Neural crest cell (in vitro differentiated cells): ENCODE data around the gene BACE2. TPM values are rescaled to one million over a fixed set of nuclear protein-coding genes. Genes with fewer than 3 reads are reported as not detected.

Experiments
- DNase-seq: peaks from one replicate; pipeline ENCODE4 v3.0.0; 2021; ENCODE audit warnings: low read depth, mixed read lengths, low spot score
- H3K27ac Mint-ChIP-seq: one replicate; pipeline ENCODE4 v1.8.0; 2021; ENCODE audit warnings: mild to moderate bottlenecking, mixed read lengths; ENCODE audit not compliant: unreplicated experiment
- H3K27me3 Mint-ChIP-seq: 2 replicates; pipeline ENCODE4 v1.8.0; 2021; ENCODE audit warnings: low read depth, mild to moderate bottlenecking, mixed read lengths
- H3K36me3 Mint-ChIP-seq: 2 replicates; pipeline ENCODE4 v1.8.0; 2021; ENCODE audit warnings: low read depth, mild to moderate bottlenecking, mixed read lengths
- H3K4me1 Mint-ChIP-seq: 2 replicates; pipeline ENCODE4 v1.8.0; 2021; ENCODE audit warnings: mixed read lengths
- H3K4me3 Mint-ChIP-seq: one replicate; pipeline ENCODE4 v1.8.0; 2021; ENCODE audit warnings: mild to moderate bottlenecking, mixed read lengths
- H3K9me3 Mint-ChIP-seq: 2 replicates; pipeline ENCODE4 v1.8.0; 2021; ENCODE audit warnings: mixed read lengths
- total RNA-seq: library from RNA; stranded (reverse); gene quantifications from 2 replicates; pipeline ENCODE4 v1.2.1, GENCODE V29; 2021
- TF ChIP-seq, protein P1 (sequence below): fragments of 200-600 bp; sonication (generic); conservative IDR thresholded peaks from 2 replicates; pipeline ENCODE4 v1.5.0; 2021; ENCODE audit warnings: antibody characterized with exemption, mild to moderate bottlenecking

Gene BACE2
- total RNA-seq, 1 donor from 2014 or later, result 16.9 TPM

DNA sequence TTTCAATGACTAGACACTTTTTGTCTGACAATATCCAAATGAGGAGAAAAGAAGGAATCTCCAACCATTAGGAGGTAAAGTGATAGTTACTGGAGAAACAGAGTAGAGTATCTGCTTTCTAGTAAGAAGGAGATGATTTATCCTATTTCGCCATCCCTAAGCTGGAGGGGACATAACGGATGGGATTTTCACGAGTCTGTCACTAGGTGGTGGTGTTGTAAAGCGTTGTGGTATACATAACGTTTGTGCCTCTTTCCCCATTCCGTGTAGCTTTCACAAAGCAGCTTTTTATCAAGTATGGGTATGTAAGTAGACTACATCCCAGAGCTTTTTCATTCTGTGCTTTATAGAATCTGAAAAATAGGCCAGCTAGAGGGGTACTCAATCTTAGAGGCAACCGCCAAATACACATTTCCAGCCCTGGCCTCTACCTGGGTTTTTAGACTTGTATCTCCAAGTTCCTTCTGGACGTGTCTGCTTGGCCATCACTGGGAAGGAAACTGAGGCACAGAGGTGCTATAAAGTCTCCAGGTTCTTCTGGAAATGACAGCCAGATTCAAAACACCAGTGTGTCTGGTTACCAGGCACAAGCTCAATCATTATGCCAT, 115.4 kb downstream of the BACE2 start:
- DNase-seq, result peak; percentile 33
- no peak overlapping the region for H3K4me3 Mint-ChIP-seq
- no peaks in the 10 kb centered on the region for H3K36me3 Mint-ChIP-seq
- no peaks in the 10 kb centered on the region for H3K9me3 Mint-ChIP-seq
- peaks cover 7% of the 10 kb centered on the region for H3K4me1 Mint-ChIP-seq
- H3K27ac Mint-ChIP-seq, result no peak overlapping the region
- H3K27me3 Mint-ChIP-seq, result peaks cover 7% of the 10 kb centered on the region
- TF ChIP-seq, protein P1, sequence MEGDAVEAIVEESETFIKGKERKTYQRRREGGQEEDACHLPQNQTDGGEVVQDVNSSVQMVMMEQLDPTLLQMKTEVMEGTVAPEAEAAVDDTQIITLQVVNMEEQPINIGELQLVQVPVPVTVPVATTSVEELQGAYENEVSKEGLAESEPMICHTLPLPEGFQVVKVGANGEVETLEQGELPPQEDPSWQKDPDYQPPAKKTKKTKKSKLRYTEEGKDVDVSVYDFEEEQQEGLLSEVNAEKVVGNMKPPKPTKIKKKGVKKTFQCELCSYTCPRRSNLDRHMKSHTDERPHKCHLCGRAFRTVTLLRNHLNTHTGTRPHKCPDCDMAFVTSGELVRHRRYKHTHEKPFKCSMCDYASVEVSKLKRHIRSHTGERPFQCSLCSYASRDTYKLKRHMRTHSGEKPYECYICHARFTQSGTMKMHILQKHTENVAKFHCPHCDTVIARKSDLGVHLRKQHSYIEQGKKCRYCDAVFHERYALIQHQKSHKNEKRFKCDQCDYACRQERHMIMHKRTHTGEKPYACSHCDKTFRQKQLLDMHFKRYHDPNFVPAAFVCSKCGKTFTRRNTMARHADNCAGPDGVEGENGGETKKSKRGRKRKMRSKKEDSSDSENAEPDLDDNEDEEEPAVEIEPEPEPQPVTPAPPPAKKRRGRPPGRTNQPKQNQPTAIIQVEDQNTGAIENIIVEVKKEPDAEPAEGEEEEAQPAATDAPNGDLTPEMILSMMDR, result peak; percentile 91

DNA sequence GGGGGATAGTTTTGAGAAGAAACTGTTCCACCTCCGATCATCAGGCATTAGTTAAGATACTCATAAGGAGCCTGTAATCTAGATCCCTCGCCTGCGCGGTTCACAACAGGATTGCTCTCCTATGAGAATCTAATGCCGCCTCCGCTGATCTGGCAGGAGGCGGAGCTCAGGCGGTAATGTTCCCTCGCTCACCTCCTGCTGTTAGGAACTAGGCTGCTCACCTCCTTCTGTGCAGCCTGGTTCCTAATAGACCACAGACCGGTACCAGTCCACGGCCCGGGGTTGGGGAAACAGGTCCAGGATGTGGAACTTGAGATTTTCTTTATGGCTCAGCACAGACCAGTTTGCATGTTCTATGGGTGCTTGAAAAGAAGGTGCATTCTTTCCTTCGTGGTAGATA, 121.5 kb downstream of the BACE2 start:
- H3K36me3 Mint-ChIP-seq, result peaks cover 3% of the 10 kb centered on the region
- no peak for DNase-seq
- peaks cover 4% of the 10 kb centered on the region for H3K4me1 Mint-ChIP-seq
- peaks cover 24% of the 10 kb centered on the region for H3K27me3 Mint-ChIP-seq
- H3K27ac Mint-ChIP-seq, result no peak overlapping the region
- TF ChIP-seq, protein P1, result no peak
- H3K4me3 Mint-ChIP-seq, result no peak overlapping the region
- H3K9me3 Mint-ChIP-seq, result peaks cover 11% of the 10 kb centered on the region

DNA sequence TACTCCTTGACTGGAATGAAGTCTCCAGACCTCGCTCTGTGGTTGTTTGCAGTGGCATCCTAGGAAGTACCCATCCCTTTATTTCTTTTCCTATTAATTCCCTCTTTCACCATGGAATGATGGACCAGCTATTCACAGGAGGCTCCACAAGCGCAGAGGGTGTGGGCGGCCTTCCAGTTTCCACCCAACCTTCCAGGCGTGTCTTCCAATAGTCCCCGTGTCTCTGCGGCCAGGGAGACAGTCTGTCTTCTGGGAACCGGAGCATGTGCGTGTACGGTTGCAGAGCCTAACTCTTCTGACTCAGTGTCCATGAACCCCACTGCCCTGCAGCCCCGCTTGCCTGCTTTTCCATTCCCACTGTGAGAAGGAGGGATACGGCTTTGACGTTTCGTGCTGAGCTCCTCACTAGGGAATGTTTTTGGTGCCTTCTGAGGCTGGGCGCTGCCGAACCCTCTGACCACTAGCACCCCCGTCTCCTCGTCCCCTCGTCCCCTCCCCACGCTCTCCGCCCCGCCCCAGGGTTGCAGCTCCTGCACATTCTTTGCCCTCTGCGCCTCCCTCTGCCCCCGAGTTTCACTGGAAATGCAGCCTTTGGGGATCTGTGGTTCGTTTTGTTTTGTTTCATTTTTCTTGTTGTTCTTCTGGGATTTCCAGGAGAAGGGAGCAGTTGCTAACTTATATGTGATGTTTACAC, 122.3 kb downstream of the BACE2 start:
- Mint-ChIP-seq H3K36me3 (peaks cover 3% of the 10 kb centered on the region), H3K27ac (no peak overlapping the region), H3K4me1 (no peaks in the 10 kb centered on the region), H3K4me3 (no peak overlapping the region), H3K9me3 (peaks cover 11% of the 10 kb centered on the region), H3K27me3 (peaks cover 24% of the 10 kb centered on the region)
- no peak for DNase-seq
- TF ChIP-seq, protein P1, result no peak

DNA sequence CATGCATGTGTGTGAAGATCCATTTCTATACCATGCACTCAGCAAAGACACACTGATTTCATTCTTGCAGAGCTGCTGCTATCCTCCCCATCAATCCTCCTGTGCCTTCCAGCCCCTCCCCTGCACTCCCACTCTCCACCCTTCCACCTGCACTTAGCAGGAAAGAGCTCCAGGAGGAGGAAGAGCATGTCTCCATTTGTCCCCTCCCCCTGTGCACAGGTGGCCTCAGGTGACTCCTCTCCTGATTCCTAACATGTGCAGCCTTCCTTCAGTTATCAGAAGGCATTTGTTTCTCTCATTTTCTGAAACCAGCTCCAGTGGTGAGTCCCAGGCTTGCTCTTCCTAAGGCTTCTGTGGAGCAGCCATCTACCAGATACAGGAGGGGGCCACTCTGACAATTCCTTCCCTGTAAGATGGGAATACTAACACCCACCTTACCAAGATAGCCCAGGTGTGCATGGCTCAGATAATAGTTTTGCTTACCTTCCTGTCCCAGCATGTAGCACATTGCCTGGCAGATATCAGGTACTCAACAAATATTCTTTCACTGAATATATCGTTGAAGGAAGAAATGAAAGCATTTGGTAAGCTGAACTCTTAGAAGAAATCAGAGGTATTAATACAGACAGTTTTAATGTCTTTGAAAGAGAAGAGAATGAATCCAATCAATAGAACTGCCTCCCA, 126.7 kb downstream of the BACE2 start:
- no peak overlapping the region for H3K27ac Mint-ChIP-seq
- no peaks in the 10 kb centered on the region for H3K4me1 Mint-ChIP-seq
- H3K9me3 Mint-ChIP-seq, result peaks cover 19% of the 10 kb centered on the region
- H3K27me3 Mint-ChIP-seq, result peaks cover 15% of the 10 kb centered on the region
- no peak overlapping the region for H3K4me3 Mint-ChIP-seq
- peaks cover 6% of the 10 kb centered on the region for H3K36me3 Mint-ChIP-seq
- TF ChIP-seq, protein P1, result no peak
- no peak for DNase-seq

DNA sequence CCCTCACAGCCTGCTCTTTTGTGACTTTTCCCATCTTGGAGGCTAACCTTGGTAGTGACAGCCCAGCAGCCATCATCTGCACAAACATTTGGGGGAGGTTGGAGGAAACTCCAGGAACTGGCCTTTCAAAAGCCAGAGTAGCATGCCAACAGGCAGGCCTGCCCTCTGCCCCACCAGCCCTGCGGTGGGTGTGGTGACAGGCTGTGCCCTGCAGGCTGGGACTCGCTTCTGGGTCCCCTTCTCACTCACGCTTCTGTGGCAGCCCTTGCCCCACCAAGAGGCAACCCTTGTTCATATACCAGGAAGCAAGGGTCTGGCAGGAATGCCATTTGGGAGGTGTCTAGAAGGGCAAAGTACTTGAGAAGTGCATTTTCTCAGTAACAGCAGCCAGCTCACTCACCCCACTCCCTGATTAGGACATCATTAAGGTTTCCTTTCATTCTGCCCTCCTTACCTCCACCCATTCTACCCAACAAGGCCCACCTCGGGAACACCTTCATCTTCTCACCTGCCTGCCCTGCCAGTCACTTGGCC, 127.8 kb downstream of the BACE2 start:
- Mint-ChIP-seq H3K4me3 (no peak overlapping the region), H3K27me3 (peaks cover 6% of the 10 kb centered on the region), H3K27ac (no peak overlapping the region), H3K4me1 (no peaks in the 10 kb centered on the region), H3K36me3 (peaks cover 6% of the 10 kb centered on the region), H3K9me3 (peaks cover 19% of the 10 kb centered on the region)
- TF ChIP-seq, protein P1, result no peak
- no peak for DNase-seq
